Measurements from ENCODE around the gene MOB3B.

The MOB3B gene

GRCh38 chr9:27558307-27558706, 28.7 kb upstream of the MOB3B start:
- H3K36me3 ChIP-seq (ENCODE audit: insufficient read depth, low read length): peaks cover 12% of the 10 kb centered on the region; the same call in 1 of the 2 replicates
- H3K9me3 ChIP-seq (ENCODE audit: control insufficient read depth, insufficient read depth, low read length): no peaks in the 10 kb centered on the region
- H3K4me1 ChIP-seq (ENCODE audit: insufficient read depth, low read length): no peaks in the 10 kb centered on the region
- H3K9ac ChIP-seq (ENCODE audit: low read depth, low read length): no peak overlapping the region

- H3K9ac ChIP-seq (ENCODE audit: low read depth, low read length): no peak overlapping the region
- no peaks in the 10 kb centered on the region for H3K4me1 ChIP-seq (ENCODE audit: insufficient read depth, low read length)
- no peaks in the 10 kb centered on the region for H3K9me3 ChIP-seq (ENCODE audit: control insufficient read depth, insufficient read depth, low read length)
- H3K36me3 ChIP-seq (ENCODE audit: insufficient read depth, low read length): peaks cover 16% of the 10 kb centered on the region; the same call in 1 of the 2 replicates
These were observed 26.9 kb upstream of the MOB3B start for GRCh38 chr9:27556470-27556869.

GRCh38 chr9:27554712-27555111, 25.1 kb upstream of the MOB3B start:
- Histone ChIP-seq H3K9me3 (ENCODE audit: control insufficient read depth, insufficient read depth, low read length) (no peaks in the 10 kb centered on the region), H3K4me1 (ENCODE audit: insufficient read depth, low read length) (no peaks in the 10 kb centered on the region), H3K36me3 (ENCODE audit: insufficient read depth, low read length) (peaks cover 16% of the 10 kb centered on the region; the same call in 1 of the 2 replicates), H3K9ac (ENCODE audit: low read depth, low read length) (no peak overlapping the region)

DNA sequence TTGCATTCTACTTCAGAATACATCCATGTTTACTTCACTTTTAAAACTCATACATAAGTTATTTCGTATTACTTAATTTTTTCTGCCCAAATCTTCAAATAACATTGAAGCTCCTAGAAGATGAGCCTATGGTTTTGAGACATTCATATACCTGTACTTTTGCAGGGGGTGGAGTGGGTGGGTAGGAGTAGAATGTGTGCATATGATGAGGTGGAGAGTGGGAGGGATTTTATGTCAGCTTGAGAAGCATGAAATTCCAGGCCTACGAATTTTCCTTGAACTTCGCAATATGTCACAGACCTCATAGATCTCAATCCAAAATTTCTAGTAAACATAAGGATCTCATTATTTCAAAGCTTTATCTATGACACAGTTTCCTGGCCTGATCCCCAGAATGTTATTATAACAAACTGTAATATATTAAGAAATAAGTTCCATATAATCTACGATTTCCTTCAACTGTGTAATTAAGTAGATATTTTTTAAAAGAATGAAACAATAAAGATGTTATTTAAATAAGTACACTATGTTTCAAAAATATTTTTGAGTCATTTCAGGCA, 19.7 kb upstream of the MOB3B start:
- Histone ChIP-seq H3K9me3 (ENCODE audit: control insufficient read depth, insufficient read depth, low read length) (no peaks in the 10 kb centered on the region), H3K9ac (ENCODE audit: low read depth, low read length) (no peak overlapping the region), H3K36me3 (ENCODE audit: insufficient read depth, low read length) (peaks cover 4% of the 10 kb centered on the region; the same call in 1 of the 2 replicates), H3K4me1 (ENCODE audit: insufficient read depth, low read length) (no peaks in the 10 kb centered on the region; the same call in 1 of the 2 replicates)

DNA sequence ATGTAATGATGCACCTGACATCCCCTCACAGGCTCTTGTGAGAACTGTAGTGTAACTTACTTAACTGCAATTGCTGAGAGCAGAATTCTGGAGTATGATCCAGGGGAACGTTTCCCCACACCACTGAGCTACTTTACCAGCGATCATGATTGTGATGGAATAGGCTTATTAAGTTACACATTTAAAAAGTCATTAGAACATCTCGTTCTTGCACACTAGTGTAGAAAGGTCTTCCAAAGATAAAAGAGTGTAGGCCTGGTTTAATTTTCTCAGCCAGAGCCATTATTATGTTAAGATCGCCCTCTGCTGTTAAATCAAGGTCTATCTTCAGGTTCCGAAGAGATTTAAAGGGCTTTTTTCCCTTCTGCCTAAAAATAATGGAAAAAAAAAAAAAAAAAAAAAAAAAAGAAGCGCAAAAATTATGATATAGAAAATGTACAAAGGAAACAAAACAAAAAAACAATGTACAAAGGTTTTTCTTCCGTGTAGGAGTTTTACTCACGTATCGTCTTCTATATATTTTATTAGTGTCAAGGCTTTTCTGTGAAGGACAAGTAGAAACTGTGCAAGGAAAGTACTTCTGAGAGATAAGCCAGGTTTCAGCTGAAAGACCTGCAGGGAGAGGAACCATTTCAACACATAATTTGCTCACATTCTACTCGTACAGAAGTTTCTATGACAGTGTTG, 18.6 kb upstream of the MOB3B start:
- Histone ChIP-seq H3K4me1 (ENCODE audit: insufficient read depth, low read length) (no peaks in the 10 kb centered on the region; the same call in 1 of the 2 replicates), H3K9me3 (ENCODE audit: control insufficient read depth, insufficient read depth, low read length) (no peaks in the 10 kb centered on the region), H3K9ac (ENCODE audit: low read depth, low read length) (no peak overlapping the region), H3K36me3 (ENCODE audit: insufficient read depth, low read length) (peaks cover 4% of the 10 kb centered on the region; the same call in 1 of the 2 replicates)

GRCh38 chr9:27545471-27545870, 15.9 kb upstream of the MOB3B start:
- no peaks in the 10 kb centered on the region for H3K36me3 ChIP-seq (ENCODE audit: insufficient read depth, low read length)
- no peaks in the 10 kb centered on the region for H3K9me3 ChIP-seq (ENCODE audit: control insufficient read depth, insufficient read depth, low read length)
- H3K9ac ChIP-seq (ENCODE audit: low read depth, low read length): no peak overlapping the region
- no peaks in the 10 kb centered on the region; the same call in 1 of the 2 replicates for H3K4me1 ChIP-seq (ENCODE audit: insufficient read depth, low read length)

- Histone ChIP-seq H3K9me3 (ENCODE audit: control insufficient read depth, insufficient read depth, low read length) (no peaks in the 10 kb centered on the region), H3K4me1 (ENCODE audit: insufficient read depth, low read length) (no peaks in the 10 kb centered on the region; the same call in none of the 2 replicates), H3K36me3 (ENCODE audit: insufficient read depth, low read length) (no peaks in the 10 kb centered on the region), H3K9ac (ENCODE audit: low read depth, low read length) (no peak overlapping the region)
These were observed 12.9 kb upstream of the MOB3B start for GRCh38 chr9:27542508-27542907.

DNA sequence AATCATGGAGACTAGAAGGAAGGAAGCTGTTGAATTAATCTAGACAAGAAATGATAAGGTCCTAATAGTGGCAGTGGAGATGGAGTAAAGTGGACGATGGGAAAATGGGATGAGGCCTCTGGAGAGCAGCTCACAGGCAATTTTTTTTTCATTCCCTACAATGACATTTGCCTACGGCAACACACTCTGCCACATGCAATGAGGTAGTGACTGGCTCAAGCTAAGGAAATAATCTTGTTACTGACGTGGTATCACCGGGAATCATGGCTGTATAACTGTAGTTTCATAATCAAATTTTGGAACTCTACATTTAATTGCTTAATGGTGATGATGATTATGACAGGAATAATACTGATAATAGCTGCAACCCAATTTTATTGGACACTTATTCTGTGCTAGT, 12.1 kb upstream of the MOB3B start:
- no peaks in the 10 kb centered on the region for H3K9me3 ChIP-seq (ENCODE audit: control insufficient read depth, insufficient read depth, low read length)

DNA sequence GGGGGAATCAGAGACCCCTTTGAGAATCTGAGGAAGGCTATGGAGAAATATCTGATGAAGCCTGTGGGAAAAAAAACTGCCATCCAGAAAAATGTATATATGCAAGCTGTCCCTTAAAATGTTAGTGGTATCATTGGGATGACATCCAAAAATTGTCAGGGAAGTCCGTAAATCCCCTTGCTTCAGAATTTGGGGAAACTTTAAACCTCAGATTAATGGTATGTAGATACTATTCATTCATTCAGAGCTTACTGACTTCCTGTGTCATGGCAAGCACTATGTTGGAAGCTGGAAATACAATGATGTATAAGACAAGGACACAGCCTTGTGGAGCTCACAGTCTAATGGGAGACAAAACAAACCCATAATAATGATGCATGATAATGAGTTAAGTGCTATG, 10.9 kb upstream of the MOB3B start:
- Histone ChIP-seq H3K9ac (ENCODE audit: low read depth, low read length) (no peak overlapping the region), H3K9me3 (ENCODE audit: control insufficient read depth, insufficient read depth, low read length) (no peaks in the 10 kb centered on the region), H3K4me1 (ENCODE audit: insufficient read depth, low read length) (peaks cover 9% of the 10 kb centered on the region), H3K36me3 (ENCODE audit: insufficient read depth, low read length) (no peaks in the 10 kb centered on the region)

More for the DNA sequence above, 12.1 kb upstream of the MOB3B start:
- H3K4me1 ChIP-seq (ENCODE audit: insufficient read depth, low read length): peaks cover 3% of the 10 kb centered on the region
- no peak overlapping the region for H3K9ac ChIP-seq (ENCODE audit: low read depth, low read length)
- no peaks in the 10 kb centered on the region for H3K36me3 ChIP-seq (ENCODE audit: insufficient read depth, low read length)

DNA sequence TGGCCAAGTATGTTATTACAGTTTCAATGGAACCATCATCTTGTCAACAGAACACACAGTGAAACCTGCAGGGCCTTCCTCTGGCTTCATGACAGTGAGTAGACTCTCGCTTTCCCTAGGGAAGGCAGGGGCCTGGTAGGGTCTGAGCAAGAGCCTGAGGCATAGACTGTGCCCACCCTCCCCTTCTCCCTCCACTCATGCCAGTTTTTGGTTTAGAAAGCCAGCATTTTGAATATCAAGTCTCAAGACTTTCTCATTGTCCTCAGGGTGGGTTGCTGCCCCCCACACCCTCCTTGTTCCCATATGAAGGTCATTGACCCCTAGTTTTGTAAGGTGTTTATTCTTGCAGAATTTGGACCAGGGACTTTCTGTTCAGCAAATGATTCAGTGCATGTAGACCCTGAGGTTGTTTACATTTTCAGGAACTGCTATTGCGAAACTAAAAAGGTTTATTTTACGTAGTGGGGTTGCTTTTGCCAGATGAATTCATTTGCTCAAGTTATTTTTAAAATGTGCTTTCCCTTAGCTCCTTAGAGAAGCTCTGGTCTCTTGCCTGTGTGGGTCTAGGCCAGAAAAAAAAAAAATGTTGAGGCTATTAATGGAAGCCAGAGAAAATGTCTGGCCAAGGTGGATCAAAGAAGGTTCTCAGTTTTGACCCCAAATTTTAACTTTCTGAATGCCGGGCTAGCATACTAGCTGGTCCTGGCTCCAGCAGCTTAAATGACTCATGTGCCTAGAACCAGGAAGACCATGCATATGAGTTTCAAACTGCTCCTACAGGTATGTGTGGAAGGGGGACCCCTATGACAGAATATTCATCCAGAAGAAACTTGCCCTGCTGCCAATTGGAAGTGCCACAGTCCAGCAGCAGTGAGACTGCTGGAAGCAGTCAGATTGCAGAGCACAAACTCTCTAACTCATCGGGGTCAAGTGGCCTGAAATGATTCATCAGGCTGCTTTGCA, 10.1 kb upstream of the MOB3B start:
- H3K9me3 ChIP-seq (ENCODE audit: control insufficient read depth, insufficient read depth, low read length): no peaks in the 10 kb centered on the region
- H3K36me3 ChIP-seq (ENCODE audit: insufficient read depth, low read length): no peaks in the 10 kb centered on the region
- H3K9ac ChIP-seq (ENCODE audit: low read depth, low read length): no peak overlapping the region
- peaks cover 9% of the 10 kb centered on the region; the same call in 1 of the 2 replicates for H3K4me1 ChIP-seq (ENCODE audit: insufficient read depth, low read length)

DNA sequence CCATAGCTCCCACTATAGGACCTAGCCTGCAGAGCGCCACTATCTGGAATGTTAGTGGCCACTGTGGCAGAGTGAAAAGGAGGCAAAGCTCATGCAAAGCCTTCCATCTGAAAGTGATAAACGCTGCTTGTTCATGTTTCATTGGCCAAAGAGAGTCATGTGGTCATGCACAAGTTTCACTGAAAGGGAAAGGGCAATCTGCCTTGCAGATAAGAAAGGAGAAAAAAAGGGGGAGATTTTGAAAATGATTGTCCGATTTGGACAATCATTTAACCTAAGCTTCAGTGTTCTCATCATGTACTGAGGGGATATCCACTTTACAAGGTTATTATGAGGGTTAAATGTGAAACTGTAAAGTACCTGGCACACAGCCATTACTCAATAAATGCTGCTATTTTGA, 9.0 kb upstream of the MOB3B start:
- Histone ChIP-seq H3K9me3 (ENCODE audit: control insufficient read depth, insufficient read depth, low read length) (no peaks in the 10 kb centered on the region), H3K4me1 (ENCODE audit: insufficient read depth, low read length) (peaks cover 9% of the 10 kb centered on the region; the same call in 1 of the 2 replicates), H3K36me3 (ENCODE audit: insufficient read depth, low read length) (no peaks in the 10 kb centered on the region), H3K9ac (ENCODE audit: low read depth, low read length) (no peak overlapping the region)

DNA sequence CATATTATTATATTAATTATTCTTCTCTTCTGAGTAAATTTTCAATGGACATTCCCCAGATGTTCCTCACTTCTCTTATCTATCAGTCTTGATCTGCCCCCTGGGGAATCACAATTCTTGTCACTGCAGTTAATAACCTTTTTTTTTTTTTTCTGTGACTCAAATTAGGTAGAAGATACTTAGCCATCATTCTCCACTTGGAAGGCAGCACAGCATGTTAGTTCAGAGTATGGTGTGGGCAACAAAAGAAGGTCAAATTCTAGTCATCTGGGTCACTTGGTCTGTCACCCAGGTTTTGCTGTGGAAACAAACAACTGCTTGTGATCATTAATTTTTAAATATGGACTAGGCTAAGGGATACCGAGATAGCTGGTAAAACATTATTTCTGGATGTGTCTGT, 8.1 kb upstream of the MOB3B start:
- Histone ChIP-seq H3K4me1 (ENCODE audit: insufficient read depth, low read length) (peaks cover 9% of the 10 kb centered on the region; the same call in 1 of the 2 replicates), H3K9me3 (ENCODE audit: control insufficient read depth, insufficient read depth, low read length) (no peaks in the 10 kb centered on the region), H3K9ac (ENCODE audit: low read depth, low read length) (no peak overlapping the region), H3K36me3 (ENCODE audit: insufficient read depth, low read length) (no peaks in the 10 kb centered on the region)

DNA sequence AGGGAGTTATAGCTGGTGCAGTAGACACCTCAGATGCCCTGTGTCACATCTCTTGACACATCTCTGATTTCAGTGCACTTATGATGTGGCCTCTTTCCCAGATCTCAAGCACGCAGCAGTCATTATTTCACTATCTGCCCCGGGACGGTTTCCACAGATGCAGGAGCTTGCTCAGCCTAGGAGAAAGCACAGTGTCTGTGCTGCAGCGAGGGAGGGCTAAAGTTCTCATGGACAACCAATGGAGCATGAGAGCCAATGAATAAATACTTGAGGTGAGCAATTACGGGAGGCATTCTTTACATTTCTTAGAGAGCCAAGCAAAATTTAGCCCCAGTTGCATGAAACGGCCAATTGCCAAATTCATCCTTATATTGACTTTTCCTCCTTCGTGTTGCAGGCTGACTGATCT, 7.4 kb upstream of the MOB3B start:
- H3K4me1 ChIP-seq (ENCODE audit: insufficient read depth, low read length): peaks cover 9% of the 10 kb centered on the region; the same call in 1 of the 2 replicates
- H3K36me3 ChIP-seq (ENCODE audit: insufficient read depth, low read length): no peaks in the 10 kb centered on the region
- H3K9me3 ChIP-seq (ENCODE audit: control insufficient read depth, insufficient read depth, low read length): no peaks in the 10 kb centered on the region
- H3K9ac ChIP-seq (ENCODE audit: low read depth, low read length): no peak overlapping the region

DNA sequence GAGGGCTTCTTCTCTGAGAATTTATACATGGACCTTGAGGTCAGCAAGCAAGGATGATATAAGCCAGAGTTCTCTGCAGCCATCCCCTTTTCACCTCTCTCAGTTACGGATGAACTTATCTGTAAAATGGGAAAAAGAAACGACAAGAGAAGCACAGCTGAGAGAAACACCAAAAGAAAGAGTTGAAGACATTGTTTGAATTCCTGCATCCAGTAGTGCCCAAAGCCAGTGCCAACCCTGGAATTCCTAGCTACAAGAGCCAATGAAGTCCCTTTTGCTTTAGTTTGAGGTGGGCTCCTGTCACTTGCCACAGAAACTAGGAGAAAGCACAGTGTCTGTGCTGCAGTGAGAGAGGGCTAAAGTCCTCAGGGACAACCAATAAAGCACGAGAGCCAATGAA, 6.6 kb upstream of the MOB3B start:
- Histone ChIP-seq H3K36me3 (ENCODE audit: insufficient read depth, low read length) (no peaks in the 10 kb centered on the region), H3K4me1 (ENCODE audit: insufficient read depth, low read length) (peaks cover 9% of the 10 kb centered on the region; the same call in 1 of the 2 replicates), H3K9me3 (ENCODE audit: control insufficient read depth, insufficient read depth, low read length) (no peaks in the 10 kb centered on the region), H3K9ac (ENCODE audit: low read depth, low read length) (no peak overlapping the region)
